Gastroesophageal sphincter (tissue), 4 donors: ENCODE data around the gene C1QTNF2. TPM values are rescaled to one million over a fixed set of nuclear protein-coding genes. Genes with fewer than 3 reads are reported as not detected.
A peak's percentile ranks its signal among the peaks of the same experiment; 100 is the strongest.

ENCODE experiments used
- ATAC-seq: fragments of 150-250 bp; one replicate; pipeline ENCODE4 v1.9.1; 2016; ENCODE audit warnings: mild to moderate bottlenecking, moderate library complexity
- H3K27ac ChIP-seq, 4 donors: fragments of 200-600 bp; sonication (generic) in 3 of 4; 1 replicate in 3 of 4; 2 replicates in 1 of 4; pipeline ENCODE4 v1.5.1; 2016 to 2019
- H3K27me3 ChIP-seq: fragments of 200-600 bp; sonication (generic); one replicate; pipeline ENCODE4 v1.5.1; 2019
- H3K36me3 ChIP-seq, 2 donors: fragments of 200-600 bp; sonication (generic); one replicate each; pipeline ENCODE4 v1.5.1; 2019; ENCODE audit warnings: control low read depth in 1 of 2
- H3K4me1 ChIP-seq, 3 donors: fragments of 200-600 bp; sonication (generic); 1 replicate in 2 of 3; 2 replicates in 1 of 3; pipeline ENCODE4 v1.5.1; 2016 to 2019; ENCODE audit warnings: control low read depth in 2 of 3
- H3K4me3 ChIP-seq, 2 donors: fragments of 200-600 bp; sonication (generic); one replicate each; pipeline ENCODE4 v1.5.1; 2019; ENCODE audit warnings: mild to moderate bottlenecking in 1 of 2, moderate library complexity in 1 of 2
- H3K9me3 ChIP-seq, 3 donors: fragments of 200-600 bp; sonication (generic); one replicate each; pipeline ENCODE4 v1.5.1; 2017 to 2019; ENCODE audit warnings: control low read depth in 2 of 3
- EP300 ChIP-seq: sonication (generic); formaldehyde crosslinking; IDR thresholded peaks from one replicate; pipeline ENCODE4 v1.6.1; 2017; ENCODE audit warnings: antibody characterized with exemption, mild to moderate bottlenecking
- POLR2A ChIP-seq, 2 donors: fragments of 450-650 bp; IDR thresholded peaks; one replicate each; pipeline ENCODE4 v1.6.1; 2017; ENCODE audit warnings: antibody characterized with exemption in 2 of 2, mild to moderate bottlenecking in 2 of 2, moderate library complexity in 1 of 2
- POLR2AphosphoS5 ChIP-seq: sonication (generic); formaldehyde crosslinking; IDR thresholded peaks from one replicate; pipeline ENCODE4 v1.6.1; 2017; ENCODE audit warnings: antibody characterized with exemption
- WGBS, 2 donors: methylation state at CpG; one replicate each; pipeline ENCODE4 v1.1.5; 2018; ENCODE audit warnings: low coverage in 1 of 2; 5-methylcytosine and 5-hydroxymethylcytosine counted together
- total RNA-seq, 4 donors: library from RNA; depleted of rRNA; stranded (reverse); fragments of >200 nt; gene quantifications; one replicate each; pipeline ENCODE4 v1.1.0, GENCODE V29; 2016
- TF ChIP-seq, protein P1 (sequence below), 4 experiments: fragments of 200-600 bp in 2 of 4; fragments of 450-650 bp in 2 of 4; sonication (generic) in 1 of 4; IDR thresholded peaks; one replicate each; pipeline ENCODE4 v1.5.1; 2017 to 2019; ENCODE audit warnings: antibody characterized with exemption in 4 of 4, mild to moderate bottlenecking in 2 of 4, moderate library complexity in 2 of 4

Gene C1QTNF2
- total RNA-seq, 4 donors from 2014 or later: 1.5 to 6.9 (median 3.2) TPM

GRCh38 chr5:160379511-160379910 lies 9.1 kb upstream of the C1QTNF2 start:
- no peaks in the 10 kb centered on the region for H3K9me3 ChIP-seq
- H3K4me3 ChIP-seq: no peak overlapping the region
- H3K4me1 ChIP-seq: peaks cover 0 to 10% (median 0%) of the 10 kb centered on the region in 3 donors
- TF ChIP-seq POLR2AphosphoS5: no peak
- TF ChIP-seq POLR2A (IDR thresholded peaks at IDR 0.05): no peak
- TF ChIP-seq, protein P1, sequence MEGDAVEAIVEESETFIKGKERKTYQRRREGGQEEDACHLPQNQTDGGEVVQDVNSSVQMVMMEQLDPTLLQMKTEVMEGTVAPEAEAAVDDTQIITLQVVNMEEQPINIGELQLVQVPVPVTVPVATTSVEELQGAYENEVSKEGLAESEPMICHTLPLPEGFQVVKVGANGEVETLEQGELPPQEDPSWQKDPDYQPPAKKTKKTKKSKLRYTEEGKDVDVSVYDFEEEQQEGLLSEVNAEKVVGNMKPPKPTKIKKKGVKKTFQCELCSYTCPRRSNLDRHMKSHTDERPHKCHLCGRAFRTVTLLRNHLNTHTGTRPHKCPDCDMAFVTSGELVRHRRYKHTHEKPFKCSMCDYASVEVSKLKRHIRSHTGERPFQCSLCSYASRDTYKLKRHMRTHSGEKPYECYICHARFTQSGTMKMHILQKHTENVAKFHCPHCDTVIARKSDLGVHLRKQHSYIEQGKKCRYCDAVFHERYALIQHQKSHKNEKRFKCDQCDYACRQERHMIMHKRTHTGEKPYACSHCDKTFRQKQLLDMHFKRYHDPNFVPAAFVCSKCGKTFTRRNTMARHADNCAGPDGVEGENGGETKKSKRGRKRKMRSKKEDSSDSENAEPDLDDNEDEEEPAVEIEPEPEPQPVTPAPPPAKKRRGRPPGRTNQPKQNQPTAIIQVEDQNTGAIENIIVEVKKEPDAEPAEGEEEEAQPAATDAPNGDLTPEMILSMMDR (IDR thresholded peaks at IDR 0.05): no peak
- TF ChIP-seq EP300: no peak
- 24 to 38% methylated on average over 3 to 4 of the region's 4 CpGs for whole genome bisulfite sequencing, 2 donors
- H3K27me3 ChIP-seq: no peaks in the 10 kb centered on the region
- no peaks in the 10 kb centered on the region for H3K36me3 ChIP-seq
- ATAC-seq: no peak
- no peak overlapping the region for H3K27ac ChIP-seq

- Histone ChIP-seq H3K4me1 (peaks cover 0 to 10% (median 0%) of the 10 kb centered on the region in 3 donors), H3K27me3 (no peaks in the 10 kb centered on the region), H3K4me3 (no peak overlapping the region), H3K36me3 (no peaks in the 10 kb centered on the region), H3K27ac (no peak overlapping the region), H3K9me3 (no peaks in the 10 kb centered on the region)
- WGBS, 2 donors: 58 to 62% methylated on average over 2 of the region's 2 CpGs
- no peak for ATAC-seq
- no peak for TF ChIP-seq POLR2A (IDR thresholded peaks at IDR 0.05)
- TF ChIP-seq, protein P1 (IDR thresholded peaks at IDR 0.05): no peak
- TF ChIP-seq EP300: no peak
- no peak for TF ChIP-seq POLR2AphosphoS5
Observed at GRCh38 chr5:160378330-160378729, 7.9 kb upstream of the C1QTNF2 start.

DNA sequence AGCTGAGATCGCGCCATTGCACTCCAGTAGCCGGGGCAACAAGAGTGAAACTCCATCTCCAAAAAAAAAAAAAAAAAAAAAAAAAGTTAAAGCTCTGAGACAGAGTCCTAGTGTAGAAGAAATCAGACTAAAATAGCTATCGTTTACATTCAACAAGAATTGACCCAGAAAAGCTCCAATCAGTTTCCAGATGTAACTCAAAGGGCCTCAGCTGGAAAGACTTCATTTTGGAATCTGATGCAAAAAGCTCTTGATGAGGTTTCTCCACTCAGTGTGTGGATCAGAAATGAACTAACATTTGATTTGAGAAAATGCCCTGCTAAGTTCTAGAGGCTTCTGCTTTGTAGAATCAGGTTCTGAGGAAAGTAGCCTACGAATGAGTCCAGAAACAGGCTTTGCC lies 7.2 kb upstream of the C1QTNF2 start:
- Histone ChIP-seq H3K4me1 (peaks cover 0 to 10% (median 0%) of the 10 kb centered on the region in 3 donors), H3K27me3 (no peaks in the 10 kb centered on the region), H3K36me3 (no peaks in the 10 kb centered on the region), H3K4me3 (no peak overlapping the region), H3K9me3 (no peaks in the 10 kb centered on the region), H3K27ac (peak overlapping the region in 1 of 4 donors; percentile 13)
- TF ChIP-seq, protein P1 (IDR thresholded peaks at IDR 0.05): no peak
- no peak for TF ChIP-seq POLR2A (IDR thresholded peaks at IDR 0.05)
- TF ChIP-seq EP300: no peak
- TF ChIP-seq POLR2AphosphoS5: no peak
- ATAC-seq: no peak
- WGBS, 2 donors: 53 to 73% methylated on average over 2 to 4 of the region's 5 CpGs

DNA sequence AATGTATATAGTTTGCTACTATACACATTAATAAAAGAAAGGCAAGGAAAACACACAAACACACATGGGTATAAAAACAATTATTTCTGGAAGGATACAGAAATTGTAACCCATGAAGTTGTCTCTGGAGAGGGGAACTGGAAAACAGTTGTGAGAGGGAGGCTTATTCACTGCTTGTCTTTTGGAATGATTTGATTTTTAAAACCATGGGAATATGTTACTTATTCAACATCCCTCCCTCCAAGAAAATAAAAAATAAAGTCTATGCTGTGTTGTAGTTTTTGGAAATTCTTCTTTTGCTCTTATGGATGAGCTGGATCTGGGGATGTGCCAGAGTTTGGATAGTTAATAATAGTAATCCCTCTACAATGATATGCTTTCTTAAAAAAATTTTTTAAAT lies 6.0 kb upstream of the C1QTNF2 start:
- TF ChIP-seq POLR2AphosphoS5 (no peak), POLR2A (IDR thresholded peaks at IDR 0.05) (no peak), EP300 (no peak)
- TF ChIP-seq, protein P1 (IDR thresholded peaks at IDR 0.05): no peak
- ATAC-seq: no peak

DNA sequence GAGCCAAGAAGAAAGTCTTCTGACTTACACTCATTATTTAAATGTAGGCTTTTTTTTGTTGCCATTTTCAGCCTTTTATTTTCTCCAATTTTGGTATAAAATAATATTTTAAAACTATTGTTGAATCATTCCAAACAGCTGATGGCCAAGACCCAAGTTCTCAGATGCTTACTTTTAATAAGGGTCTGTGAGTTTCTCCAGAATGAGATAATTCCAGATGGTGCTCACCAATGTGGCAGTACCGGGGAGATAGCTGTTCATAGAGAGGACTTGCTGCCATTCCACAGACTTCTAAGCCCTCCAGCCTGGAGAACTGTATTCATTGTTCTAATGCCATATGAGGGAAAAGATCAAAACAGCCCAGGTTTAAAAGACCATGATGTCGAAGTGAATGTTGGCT lies 5.3 kb upstream of the C1QTNF2 start:
- ATAC-seq: no peak
- no peaks in the 10 kb centered on the region for H3K36me3 ChIP-seq
- H3K4me1 ChIP-seq: peaks cover 0 to 13% (median 0%) of the 10 kb centered on the region in 3 donors
- 8 to 25% methylated on average over 1 to 2 of the region's 2 CpGs for WGBS, 2 donors
- no peaks in the 10 kb centered on the region for H3K27me3 ChIP-seq
- H3K4me3 ChIP-seq: no peak overlapping the region
- TF ChIP-seq EP300 (no peak), POLR2A (IDR thresholded peaks at IDR 0.05) (no peak)
- H3K9me3 ChIP-seq: no peaks in the 10 kb centered on the region
- H3K27ac ChIP-seq: no peak overlapping the region

More for the DNA sequence above, 6.0 kb upstream of the C1QTNF2 start:
- Histone ChIP-seq H3K4me3 (no peak overlapping the region), H3K27me3 (no peaks in the 10 kb centered on the region), H3K36me3 (no peaks in the 10 kb centered on the region), H3K27ac (no peak overlapping the region), H3K4me1 (peaks cover 0 to 10% (median 0%) of the 10 kb centered on the region in 3 donors), H3K9me3 (no peaks in the 10 kb centered on the region)
